Endothelial cell of umbilical vein (primary cell): ENCODE results near the gene SORCS2. TPM values are rescaled to one million over a fixed set of nuclear protein-coding genes. Genes with fewer than 3 reads are reported as not detected.

Experiments
- BruUV-seq: library from RNA; stranded (reverse); fragments of 400-500 nt; replicated peaks from 2 replicates; lab custom pipeline; 2021; lab: Mats Ljungman, UMichigan
- CTCF ChIA-PET: fragments of 300-600, 350-600 bp; sonication (Branson Sonifier 250); formaldehyde crosslinking; loops from one replicate; lab custom pipeline; 2021; ENCODE audit warnings: antibody characterized with exemption, inconsistent platforms; lab: Charles Lee
- POLR2A ChIA-PET: fragments of 300-600, 350-600 bp; sonication (Branson Sonifier 250); formaldehyde crosslinking; loops from one replicate; lab custom pipeline; 2021; ENCODE audit warnings: antibody characterized with exemption, inconsistent platforms; lab: Charles Lee
- DNase-seq: peaks from one replicate; pipeline ENCODE4 v3.0.0-alpha.2; 2011; ENCODE audit warnings: low read depth, low spot score
- FAIRE-seq: peaks from 2 replicates; lab custom pipeline; 2011; peaks lifted over from hg19 to GRCh38; lab: Jason Lieb, UNC
- H2AFZ ChIP-seq: 2 replicates; pipeline ENCODE4 v1.6.0; 2012; ENCODE audit warnings: low read depth, low read length, control low read depth, inconsistent platforms
- H3K27ac ChIP-seq: 2 replicates; pipeline ENCODE4 v1.5.1; 2011; ENCODE audit warnings: low read depth, mild to moderate bottlenecking, control low read depth, low read length, moderate library complexity; ENCODE audit not compliant: insufficient read depth
- H3K27me3 ChIP-seq, 2 experiments: 2 replicates each; pipeline versions ENCODE4 v1.6.0 to v1.6.1; 2011; ENCODE audit warnings: low read length in 2 of 2, mixed read lengths in 1 of 2; ENCODE audit not compliant: control insufficient read depth in 2 of 2, insufficient read depth in 2 of 2
- H3K36me3 ChIP-seq, 2 experiments: 2 replicates in 1 of 2; 3 replicates in 1 of 2; pipeline ENCODE4 v1.5.1; 2011; ENCODE audit warnings: low read length in 2 of 2, mild to moderate bottlenecking in 1 of 2, moderate library complexity in 1 of 2; ENCODE audit not compliant: control insufficient read depth in 2 of 2, insufficient read depth in 2 of 2; ENCODE audit errors: extremely low read depth in 1 of 2
- H3K4me1 ChIP-seq: 3 replicates; pipeline ENCODE4 v1.5.1; 2011; ENCODE audit warnings: mild to moderate bottlenecking, low read length; ENCODE audit not compliant: control insufficient read depth, insufficient read depth; ENCODE audit errors: extremely low read depth
- H3K4me2 ChIP-seq: 2 replicates; pipeline ENCODE4 v1.6.1; 2011; ENCODE audit warnings: low read length, control low read depth, mixed read lengths; ENCODE audit not compliant: insufficient read depth
- H3K4me3 ChIP-seq, 3 experiments: fragments of 200-600 bp in 1 of 3; sonication (generic), shearing (Covaris generic) in 1 of 3; replicated peaks in 1 of 3; 2 replicates each; pipeline ENCODE4 v1.5.1; 2011 to 2016; ENCODE audit warnings: control low read depth in 3 of 3, low read length in 3 of 3, mild to moderate bottlenecking in 2 of 3, inconsistent platforms in 1 of 3, low read depth in 1 of 3, moderate library complexity in 1 of 3; ENCODE audit not compliant: insufficient read depth in 1 of 3
- H3K79me2 ChIP-seq: 2 replicates; pipeline ENCODE4 v1.6.0; 2012; ENCODE audit warnings: low read length, inconsistent platforms; ENCODE audit not compliant: control insufficient read depth, insufficient read depth
- H3K9ac ChIP-seq: replicated peaks from 2 replicates; pipeline ENCODE3; 2011; ENCODE audit warnings: low read length, control low read depth; ENCODE audit not compliant: insufficient read depth; ENCODE audit errors: extremely low read depth
- H3K9me1 ChIP-seq: replicated peaks from 3 replicates; pipeline ENCODE4 v1.6.0; 2011; ENCODE audit warnings: mild to moderate bottlenecking, low read length; ENCODE audit not compliant: control insufficient read depth, insufficient read depth; ENCODE audit errors: extremely low read depth
- H3K9me3 ChIP-seq: replicated peaks from 2 replicates; pipeline ENCODE4 v1.5.1; 2012; ENCODE audit warnings: low read length, inconsistent platforms; ENCODE audit not compliant: control insufficient read depth, insufficient read depth
- H4K20me1 ChIP-seq: replicated peaks from 2 replicates; pipeline ENCODE3; 2011; ENCODE audit warnings: mild to moderate bottlenecking, low read length; ENCODE audit not compliant: control insufficient read depth, insufficient read depth; ENCODE audit errors: extremely low read depth
- CTCF ChIP-seq, 2 donors: IDR thresholded peaks; 1 replicate in 1 of 2; 2 replicates in 1 of 2; pipeline ENCODE4 v1.5.1; 2011; ENCODE audit warnings: low read length in 2 of 2, mild to moderate bottlenecking in 2 of 2, moderate library complexity in 2 of 2, control low read depth in 1 of 2, inconsistent platforms in 1 of 2, low read depth in 1 of 2; ENCODE audit not compliant: insufficient read depth in 1 of 2; ENCODE audit errors: extremely low read depth in 1 of 2
- JUN ChIP-seq: IDR thresholded peaks from 2 replicates; pipeline ENCODE4 v1.6.1; 2011; ENCODE audit warnings: borderline replicate concordance, low read depth; ENCODE audit not compliant: insufficient read length, insufficient read depth
- POLR2A ChIP-seq: IDR thresholded peaks from 2 replicates; pipeline ENCODE4 v1.6.1; 2012; ENCODE audit warnings: low read depth, mild to moderate bottlenecking, control low read depth, low read length
- dilution Hi-C: fragments of 300-500 bp; cut with MboI; formaldehyde crosslinking; loops from one replicate; pipeline ENCODE4 v1.15.0; 2019; ENCODE audit warnings: low sequenced_read_pairs; ENCODE audit not compliant: extremely low pct_ligation_motif_present
- intact Hi-C: fragments of 100-400 bp; cut with micrococcal nuclease; formaldehyde crosslinking; loops from one replicate; pipeline ENCODE4 v1.10.0; 2022
- polyA plus RNA-seq, 4 experiments: library from polyadenylated mRNA; depleted of rRNA in 3 of 4; stranded (reverse) in 3 of 4; unstranded in 1 of 4; fragments of >200 nt; gene quantifications; 2 replicates each; pipeline versions ENCODE4 v1.2.1 to v1.2.3, GENCODE V29; 2011 to 2012; ENCODE audit warnings: missing spikeins in 1 of 4
- total RNA-seq: library from RNA; stranded (reverse); gene quantifications from 2 replicates; pipeline ENCODE4 v1.2.3, GENCODE V29; 2021
- TF ChIP-seq, protein P1 (sequence below): IDR thresholded peaks from 2 replicates; pipeline ENCODE4 v1.6.1; 2011; ENCODE audit not compliant: insufficient read depth, insufficient read length

Gene SORCS2
- total and polyA plus RNA-seq, 2 donors (not counting 3 experiments of a cell fraction or from before 2014, with no cell fraction given), result not detected

- H3K79me2 ChIP-seq, result no peaks in the 10 kb centered on the region
- no peaks in the 10 kb centered on the region for H3K9me1 ChIP-seq
- H4K20me1 ChIP-seq, result no peaks in the 10 kb centered on the region
- H3K4me3 ChIP-seq, result no peak overlapping the region
- no peaks in the 10 kb centered on the region for H3K36me3 ChIP-seq
- BruUV-seq, result no TSS peak
- no peak overlapping the region for H3K27ac ChIP-seq
- peak overlapping the region; percentile 40 for H2AFZ ChIP-seq
- no peaks in the 10 kb centered on the region for H3K4me1 ChIP-seq
- FAIRE-seq (no peak), DNase-seq (peak; percentile 7)
- POLR2A ChIA-PET, result no interaction called here
- TF ChIP-seq, protein P1, sequence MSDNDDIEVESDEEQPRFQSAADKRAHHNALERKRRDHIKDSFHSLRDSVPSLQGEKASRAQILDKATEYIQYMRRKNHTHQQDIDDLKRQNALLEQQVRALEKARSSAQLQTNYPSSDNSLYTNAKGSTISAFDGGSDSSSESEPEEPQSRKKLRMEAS, result no peak
- no peak overlapping the region for H3K4me2 ChIP-seq
- intact Hi-C loops (loop anchor here (5.0 kb wide), 1 partner anchor 53 kb away; no protein-coding TSS in a partner anchor), dilution Hi-C loops (no loop called here)
- no peaks in the 10 kb centered on the region for H3K9me3 ChIP-seq
- no peak overlapping the region for H3K9ac ChIP-seq
- CTCF ChIA-PET, result no interaction called here
- no peaks in the 10 kb centered on the region for H3K27me3 ChIP-seq
Measured at GRCh38 chr4:7155590-7156071, 36.7 kb upstream of the SORCS2 start.

DNA sequence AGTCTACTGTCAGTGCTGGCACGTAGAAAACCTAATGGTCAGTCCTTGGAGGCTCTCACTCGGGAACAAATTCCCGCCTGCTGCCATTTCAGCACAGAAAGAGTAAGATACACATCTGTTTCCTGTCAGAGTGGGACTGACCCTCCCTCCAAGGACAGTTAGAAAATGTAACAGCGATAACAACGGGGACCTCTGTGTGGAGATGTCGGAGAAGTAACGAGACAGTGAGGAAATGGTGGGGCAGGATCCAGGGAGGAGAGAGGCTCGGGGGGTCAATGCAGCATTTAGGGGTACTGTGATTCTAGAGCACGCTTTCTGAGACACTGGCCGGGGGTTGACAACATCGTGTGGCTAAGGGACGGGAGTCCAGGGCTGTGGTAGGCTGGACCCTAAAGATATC is 36.0 kb upstream of the SORCS2 start:
- dilution Hi-C loops, result no loop called here
- ChIA-PET POLR2A (no interaction called here), CTCF (interaction anchor here (1.0 to 2.0 kb wide), 4 partner anchors 9 to 52 kb away, joined by 3 to 11 read pairs (median 5); no protein-coding TSS in a partner anchor)
- no peaks in the 10 kb centered on the region for H3K27me3 ChIP-seq
- H3K4me2 ChIP-seq, result no peak overlapping the region
- TF ChIP-seq, protein P1, result no peak
- no peak for TF ChIP-seq CTCF (IDR thresholded peaks at IDR 0.05; ENCODE audit: extremely low read depth in 1 of 2, insufficient read depth in 1 of 2, low read depth in 1 of 2, low read length in 2 of 2)
- no peak for TF ChIP-seq JUN
- TF ChIP-seq POLR2A, result no peak
- H3K36me3 ChIP-seq, result no peaks in the 10 kb centered on the region
- H4K20me1 ChIP-seq, result no peaks in the 10 kb centered on the region
- H2AFZ ChIP-seq, result no peak overlapping the region
- H3K27ac ChIP-seq, result no peak overlapping the region
- DNase-seq (no peak), FAIRE-seq (no peak)
- no peaks in the 10 kb centered on the region for H3K79me2 ChIP-seq
- no peak overlapping the region for H3K4me3 ChIP-seq
- intact Hi-C loops, result loop anchor here (5.0 kb wide), 1 partner anchor 54 kb away; no protein-coding TSS in a partner anchor
- no peak overlapping the region for H3K9ac ChIP-seq
- BruUV-seq, result no TSS peak
- no peaks in the 10 kb centered on the region for H3K9me3 ChIP-seq
- H3K9me1 ChIP-seq, result no peaks in the 10 kb centered on the region
- H3K4me1 ChIP-seq, result no peaks in the 10 kb centered on the region
